Esophagus muscularis mucosa (tissue), 3 donors: ENCODE data around the gene TOR1AIP1.

Experiments
- POLR2AphosphoS5 ChIP-seq, 2 donors: sonication (generic); formaldehyde crosslinking; IDR thresholded peaks; one replicate each; pipeline ENCODE4 v1.6.1; 2017; ENCODE audit warnings: antibody characterized with exemption in 2 of 2
- TF ChIP-seq, protein P1 (sequence below), 3 experiments: fragments of 200-600 bp in 2 of 3; fragments of 450-650 bp in 1 of 3; sonication (generic) in 2 of 3; IDR thresholded peaks; one replicate each; pipeline ENCODE4 v1.5.1; 2017 to 2019; ENCODE audit warnings: antibody characterized with exemption in 3 of 3, mild to moderate bottlenecking in 2 of 3, moderate library complexity in 1 of 3

- TF ChIP-seq, protein P1, sequence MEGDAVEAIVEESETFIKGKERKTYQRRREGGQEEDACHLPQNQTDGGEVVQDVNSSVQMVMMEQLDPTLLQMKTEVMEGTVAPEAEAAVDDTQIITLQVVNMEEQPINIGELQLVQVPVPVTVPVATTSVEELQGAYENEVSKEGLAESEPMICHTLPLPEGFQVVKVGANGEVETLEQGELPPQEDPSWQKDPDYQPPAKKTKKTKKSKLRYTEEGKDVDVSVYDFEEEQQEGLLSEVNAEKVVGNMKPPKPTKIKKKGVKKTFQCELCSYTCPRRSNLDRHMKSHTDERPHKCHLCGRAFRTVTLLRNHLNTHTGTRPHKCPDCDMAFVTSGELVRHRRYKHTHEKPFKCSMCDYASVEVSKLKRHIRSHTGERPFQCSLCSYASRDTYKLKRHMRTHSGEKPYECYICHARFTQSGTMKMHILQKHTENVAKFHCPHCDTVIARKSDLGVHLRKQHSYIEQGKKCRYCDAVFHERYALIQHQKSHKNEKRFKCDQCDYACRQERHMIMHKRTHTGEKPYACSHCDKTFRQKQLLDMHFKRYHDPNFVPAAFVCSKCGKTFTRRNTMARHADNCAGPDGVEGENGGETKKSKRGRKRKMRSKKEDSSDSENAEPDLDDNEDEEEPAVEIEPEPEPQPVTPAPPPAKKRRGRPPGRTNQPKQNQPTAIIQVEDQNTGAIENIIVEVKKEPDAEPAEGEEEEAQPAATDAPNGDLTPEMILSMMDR (IDR thresholded peaks at IDR 0.05) = no peak
- TF ChIP-seq POLR2AphosphoS5 (IDR thresholded peaks at IDR 0.05) = no peak
These were observed 76.3 kb downstream of the TOR1AIP1 start for GRCh38 chr1:179958359-179958758.
